ENCODE data around the gene XRCC1.

XRCC1 gene

DNA sequence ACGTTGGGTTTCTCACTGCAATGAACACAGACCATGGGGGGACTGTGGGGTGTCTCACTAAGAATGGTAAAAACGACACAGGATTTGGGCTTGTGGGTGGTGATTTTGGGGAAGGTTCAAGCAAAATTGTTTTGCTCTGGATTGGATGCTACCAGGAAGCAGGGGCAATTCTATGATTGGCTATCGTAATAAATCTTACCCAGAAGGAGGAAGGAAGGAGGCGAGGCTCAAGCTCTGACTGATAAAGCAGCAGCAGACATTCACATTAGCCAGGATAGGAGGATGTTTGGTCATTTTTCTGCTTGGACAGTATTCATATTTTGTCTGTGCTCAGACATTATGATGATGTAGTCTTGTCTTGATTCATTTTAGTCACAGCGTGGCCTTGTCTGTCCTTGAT lies 22.5 kb upstream of the XRCC1 start:
- TF ChIP-seq, protein P1, sequence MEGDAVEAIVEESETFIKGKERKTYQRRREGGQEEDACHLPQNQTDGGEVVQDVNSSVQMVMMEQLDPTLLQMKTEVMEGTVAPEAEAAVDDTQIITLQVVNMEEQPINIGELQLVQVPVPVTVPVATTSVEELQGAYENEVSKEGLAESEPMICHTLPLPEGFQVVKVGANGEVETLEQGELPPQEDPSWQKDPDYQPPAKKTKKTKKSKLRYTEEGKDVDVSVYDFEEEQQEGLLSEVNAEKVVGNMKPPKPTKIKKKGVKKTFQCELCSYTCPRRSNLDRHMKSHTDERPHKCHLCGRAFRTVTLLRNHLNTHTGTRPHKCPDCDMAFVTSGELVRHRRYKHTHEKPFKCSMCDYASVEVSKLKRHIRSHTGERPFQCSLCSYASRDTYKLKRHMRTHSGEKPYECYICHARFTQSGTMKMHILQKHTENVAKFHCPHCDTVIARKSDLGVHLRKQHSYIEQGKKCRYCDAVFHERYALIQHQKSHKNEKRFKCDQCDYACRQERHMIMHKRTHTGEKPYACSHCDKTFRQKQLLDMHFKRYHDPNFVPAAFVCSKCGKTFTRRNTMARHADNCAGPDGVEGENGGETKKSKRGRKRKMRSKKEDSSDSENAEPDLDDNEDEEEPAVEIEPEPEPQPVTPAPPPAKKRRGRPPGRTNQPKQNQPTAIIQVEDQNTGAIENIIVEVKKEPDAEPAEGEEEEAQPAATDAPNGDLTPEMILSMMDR (IDR thresholded peaks at IDR 0.05): no peak

DNA sequence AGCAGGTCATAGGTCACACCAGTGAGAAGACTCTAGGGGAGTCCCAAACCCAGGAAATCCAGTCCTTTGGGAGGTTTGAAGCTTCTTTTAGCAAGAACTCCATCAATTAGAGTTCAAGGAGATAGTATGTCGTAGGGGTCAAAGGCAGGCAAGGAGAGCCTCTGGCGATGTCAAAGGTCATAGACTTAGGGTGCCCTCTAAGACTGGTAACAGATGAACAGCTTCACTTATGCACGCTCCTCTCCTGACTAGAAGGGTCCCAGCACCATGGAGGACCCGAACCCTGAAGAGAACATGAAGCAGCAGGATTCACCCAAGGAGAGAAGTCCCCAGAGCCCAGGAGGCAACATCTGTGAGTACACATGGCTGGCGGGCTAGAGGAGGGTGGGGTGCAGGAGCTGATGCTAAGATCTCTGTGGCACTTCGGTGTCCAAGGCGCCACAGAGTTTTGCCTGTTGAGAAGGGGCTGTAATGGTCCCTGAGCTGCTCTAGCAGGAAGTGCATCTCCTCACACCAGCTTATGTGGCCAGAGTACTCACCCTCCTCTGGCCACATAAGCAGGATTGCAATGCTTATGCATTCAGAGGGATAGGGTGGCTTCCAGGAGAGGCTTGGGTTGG lies 21.6 kb upstream of the XRCC1 start:
- TF ChIP-seq, protein P1 (IDR thresholded peaks at IDR 0.05): no peak

DNA sequence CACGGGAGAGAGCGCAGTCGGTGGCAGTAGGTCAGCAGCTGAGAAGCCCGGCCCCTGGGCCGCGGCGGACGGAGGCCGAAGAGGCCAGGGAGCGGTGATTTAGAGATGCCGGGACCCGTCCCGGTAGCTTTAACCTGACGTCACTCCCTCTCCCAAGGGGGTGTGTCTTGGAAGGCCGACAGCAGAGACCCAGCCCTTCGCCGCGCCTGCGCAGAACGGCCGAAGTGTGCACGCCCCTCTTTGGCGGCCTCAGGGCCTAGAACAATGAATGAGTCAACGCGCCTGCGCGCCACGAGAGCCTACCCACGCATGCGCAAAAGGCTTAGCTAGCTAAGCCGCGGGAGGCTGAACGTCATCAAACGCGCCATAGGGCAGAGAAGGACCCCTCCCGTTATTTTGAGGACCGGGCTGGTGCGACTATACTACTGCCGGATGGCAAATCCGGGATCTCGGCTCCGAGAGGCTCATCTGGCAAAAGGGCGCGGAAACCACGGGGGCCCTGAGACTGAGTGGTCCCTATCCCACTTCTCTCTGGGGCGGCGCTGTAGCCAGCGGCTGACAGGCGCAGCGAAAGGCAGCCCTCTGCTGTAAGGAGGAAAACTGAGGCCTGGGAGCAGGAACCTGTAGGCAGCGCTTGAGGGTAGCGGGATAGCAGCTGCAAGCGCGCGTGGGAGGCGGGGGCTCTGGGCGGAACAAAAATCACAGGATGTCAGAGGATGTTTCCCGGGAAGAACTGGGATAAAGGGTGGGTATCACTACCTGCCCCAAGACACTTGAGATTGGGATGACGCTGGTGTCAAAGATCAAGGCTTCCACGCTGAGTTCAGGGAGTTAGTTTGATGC lies 20.9 kb upstream of the XRCC1 start, which contains the start of the genes IRGQ and ZNF576:
TSS of gene IRGQ (minus strand) at position 136 of the 843 bp plus-strand sequence. CDS start 796 bp downstream, outside the sequence.
TSS of gene ZNF576 (plus strand) at position 597 of the 843 bp plus-strand sequence. CDS start 514 bp downstream, outside the sequence.
- TF ChIP-seq, protein P1 (IDR thresholded peaks at IDR 0.05): no peak

DNA sequence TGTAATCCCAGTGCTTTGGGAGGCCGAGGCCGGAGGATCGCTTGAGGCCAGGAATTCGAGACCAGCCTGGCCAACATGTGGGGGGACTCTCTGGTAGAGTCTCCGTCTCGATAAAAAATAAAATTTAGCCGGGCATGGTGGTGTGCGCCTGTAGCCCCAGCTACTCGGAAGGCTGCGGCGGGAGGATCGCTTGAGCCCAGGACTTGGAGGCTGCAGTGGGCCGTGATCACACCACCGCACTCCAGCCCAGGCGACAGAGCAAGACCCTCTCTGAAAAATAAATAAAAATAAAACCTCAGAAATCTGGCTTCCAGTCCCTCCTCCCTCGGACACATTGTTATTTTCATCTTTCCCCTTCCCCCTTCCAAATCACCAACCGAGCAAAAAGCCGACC lies 20.3 kb upstream of the XRCC1 start:
- TF ChIP-seq, protein P1 (IDR thresholded peaks at IDR 0.05): no peak

DNA sequence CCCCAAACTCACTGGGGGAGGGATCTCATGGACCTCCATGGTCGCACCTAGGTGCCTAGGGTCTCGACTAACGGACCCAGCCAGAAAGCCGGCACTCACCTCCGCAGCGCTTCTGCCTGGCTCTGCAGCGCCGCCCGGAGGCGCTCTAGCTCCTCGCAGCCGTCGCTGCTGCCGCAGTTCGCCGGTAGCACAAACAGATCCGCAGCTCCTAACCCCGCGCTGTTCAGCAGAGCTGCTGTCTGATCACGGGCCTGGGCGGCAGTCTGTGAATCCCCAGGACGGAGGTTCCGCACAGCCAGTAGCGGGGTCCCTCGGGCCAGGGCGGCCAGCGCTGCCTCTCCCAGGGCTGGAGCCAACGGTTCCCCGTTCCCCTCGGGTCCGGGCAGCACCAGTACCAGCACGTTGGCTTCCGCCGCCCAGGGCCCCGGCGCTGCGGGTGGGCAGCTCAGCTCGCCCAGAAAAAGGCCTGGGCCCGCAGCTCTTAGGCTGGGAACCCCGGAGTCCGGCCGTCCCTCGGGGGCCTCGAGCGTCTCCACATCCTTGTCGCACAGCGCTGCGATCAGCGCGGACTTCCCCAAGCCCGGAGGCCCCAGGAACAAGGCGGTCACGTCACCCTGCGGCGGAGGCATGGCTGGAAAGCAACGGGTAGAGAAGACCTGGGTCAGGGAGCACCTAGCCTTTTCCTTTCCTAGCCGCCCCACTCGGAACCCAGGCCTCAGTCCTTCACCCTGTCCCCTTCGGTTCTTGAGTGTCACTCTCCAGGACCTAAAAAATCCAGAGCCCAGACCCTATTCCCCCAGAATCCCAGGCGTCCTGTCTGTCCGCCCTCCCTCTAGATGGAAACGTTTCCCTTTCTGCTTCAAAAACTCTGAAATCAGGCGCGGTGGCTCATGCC lies 19.6 kb upstream of the XRCC1 start:
- TF ChIP-seq, protein P1 (IDR thresholded peaks at IDR 0.05): peak; percentile 58

DNA sequence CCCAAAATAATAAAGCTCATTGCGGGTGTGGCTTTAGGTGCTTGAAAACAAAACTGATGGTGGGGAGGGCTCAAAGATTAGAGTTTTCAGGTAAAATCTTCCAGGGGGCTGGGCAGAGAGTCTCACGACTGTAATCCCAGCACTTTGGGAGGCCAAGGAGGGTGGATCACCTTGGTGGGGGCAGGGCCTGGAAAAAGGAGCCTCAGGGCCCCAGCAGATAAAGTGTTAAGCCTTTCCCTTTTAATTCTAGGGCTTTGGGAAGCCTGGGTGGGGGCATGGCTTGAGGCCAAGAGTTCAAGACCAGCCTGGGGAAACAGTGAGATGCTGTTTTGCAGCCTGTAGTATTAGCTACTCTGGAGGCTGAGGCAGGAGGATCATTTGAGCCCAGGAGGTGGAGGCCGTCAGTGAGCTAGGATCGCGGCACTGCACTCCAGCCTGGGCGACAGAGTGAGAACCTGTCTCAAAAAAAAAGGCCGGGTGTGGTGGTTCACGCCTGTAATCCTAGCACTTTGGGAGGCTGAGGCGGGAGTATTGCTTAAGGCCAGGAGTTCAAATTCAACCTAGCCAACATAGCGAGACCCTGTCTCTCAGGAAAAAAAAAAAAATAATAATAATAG lies 18.9 kb upstream of the XRCC1 start:
- TF ChIP-seq, protein P1 (IDR thresholded peaks at IDR 0.05): no peak

Data from LNCAP (cell line).